Measurements from ENCODE around the gene SIL1. TPM values are rescaled to one million over a fixed set of nuclear protein-coding genes. Genes with fewer than 3 reads are reported as not detected.
"Not testable (repeated sequence)": the region's sequence is repeated elsewhere in the genome, so short reads cannot be mapped to it uniquely, and the experiment has no call there.

The SIL1 gene
- polyA plus RNA-seq, 4 donors = 52.6 to 55.5 (median 53.0) TPM

DNA sequence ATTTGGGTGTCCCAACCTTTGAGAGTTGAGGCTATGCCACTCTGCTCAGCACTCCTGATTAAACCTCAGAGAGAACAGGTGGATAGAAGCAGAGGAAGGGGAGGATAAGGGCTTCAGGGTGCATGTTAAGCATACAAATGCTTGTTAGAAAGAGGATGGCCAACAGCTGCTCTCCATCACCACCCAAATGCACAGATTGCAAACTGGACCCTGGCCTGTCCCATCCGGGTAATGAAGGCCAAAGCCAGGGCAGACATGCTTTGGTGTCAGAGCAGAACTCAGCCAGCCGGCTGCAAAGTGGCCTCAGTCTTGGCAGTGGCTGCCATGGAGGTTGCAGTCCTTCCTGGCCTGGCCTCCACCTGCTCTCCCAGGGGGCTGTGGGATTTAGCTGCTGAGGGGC lies 84.3 kb downstream of the SIL1 start:
- DNase-seq (ENCODE audit: low read depth in 4 of 4, low spot score in 3 of 4) = no peak

DNA sequence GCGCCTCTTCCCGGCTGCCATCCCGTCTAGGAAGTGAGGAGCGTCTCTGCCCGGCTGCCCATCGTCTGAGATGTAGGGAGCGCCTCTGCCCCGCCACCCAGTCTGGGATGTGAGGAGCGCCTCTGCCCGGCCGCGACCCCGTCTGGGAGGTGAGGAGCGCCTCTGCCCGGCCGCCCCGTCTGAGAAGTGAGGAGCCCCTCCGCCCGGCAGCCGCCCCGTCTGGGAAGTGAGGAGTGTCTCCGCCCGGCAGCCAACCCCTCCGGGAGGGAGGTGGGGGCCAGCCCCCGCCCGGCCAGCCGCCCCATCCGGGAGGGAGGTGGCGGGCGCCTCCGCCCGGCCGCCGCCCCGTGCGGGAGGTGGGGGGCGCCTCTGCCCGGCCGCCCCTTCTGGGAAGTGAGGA lies 85.8 kb downstream of the SIL1 start:
- not testable (repeated sequence) for DNase-seq (ENCODE audit: low read depth in 4 of 4, low spot score in 3 of 4)

DNA sequence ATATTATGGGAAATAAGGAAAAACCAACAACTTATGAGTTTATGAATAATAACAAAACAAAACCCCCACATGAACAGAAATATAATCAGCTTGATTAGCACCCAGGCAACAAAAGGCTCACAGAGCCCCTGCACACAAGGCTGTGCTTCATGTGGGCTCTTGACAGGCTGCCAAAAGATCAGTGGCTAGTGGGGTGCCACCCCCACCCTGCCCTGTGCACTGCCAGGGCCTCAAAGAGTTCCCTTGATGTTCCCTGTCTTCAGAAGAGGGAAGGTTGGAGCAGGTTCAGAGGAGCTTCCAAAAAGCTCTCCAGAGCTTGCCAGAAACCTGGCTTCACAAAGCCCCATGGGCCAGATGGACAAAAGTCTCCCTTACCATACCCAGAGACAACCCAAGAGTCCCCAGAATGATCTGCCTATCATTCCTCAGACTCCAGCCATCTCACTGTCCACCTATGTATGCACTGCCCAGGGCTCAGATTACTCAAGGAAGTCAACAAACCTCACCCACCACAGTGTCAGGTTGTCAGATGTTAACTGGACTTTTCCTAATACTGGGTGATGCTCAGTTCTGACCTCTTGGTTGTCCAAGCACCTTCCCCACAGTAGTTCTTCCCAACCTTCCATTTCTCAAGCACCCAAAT lies 87.5 kb downstream of the SIL1 start:
- DNase-seq (ENCODE audit: low read depth in 4 of 4, low spot score in 3 of 4) = no peak

DNA sequence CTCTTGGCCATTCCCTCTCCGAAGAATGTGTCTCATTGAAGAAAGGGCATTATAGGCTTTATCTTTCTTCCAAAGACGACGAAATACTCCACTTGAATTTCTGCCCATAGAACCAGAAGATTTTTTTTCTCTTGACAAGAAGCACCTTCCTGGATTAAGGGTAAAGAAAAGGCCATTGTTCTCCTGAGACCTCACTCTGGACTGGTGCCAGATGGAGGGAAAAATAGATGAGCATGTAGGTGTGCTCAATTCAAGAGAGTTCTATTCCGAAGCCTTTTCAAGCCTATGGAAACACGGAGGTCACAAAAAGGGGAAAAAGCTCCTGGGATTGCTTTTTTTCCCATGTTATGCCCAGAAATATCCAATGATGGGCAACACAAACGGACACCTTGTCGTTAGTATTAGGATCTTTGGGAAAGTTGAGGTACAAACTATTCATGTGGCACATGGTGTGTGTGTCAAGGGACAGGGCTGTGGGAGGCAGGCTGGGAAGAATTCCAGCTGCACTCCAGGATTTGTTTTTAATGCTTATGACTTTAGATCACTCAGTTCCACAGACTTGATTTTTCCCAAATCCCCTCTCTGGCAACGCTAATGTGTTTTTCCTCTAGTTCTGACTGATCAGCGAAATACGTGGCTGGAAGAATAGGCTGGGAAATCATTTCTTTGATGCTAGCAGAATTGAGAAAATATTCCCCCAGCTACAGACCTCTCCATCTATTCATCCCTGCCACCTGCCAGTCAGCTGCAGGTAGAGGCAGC lies 89.9 kb downstream of the SIL1 start:
- no peak for DNase-seq (ENCODE audit: low read depth in 4 of 4, low spot score in 3 of 4)

DNA sequence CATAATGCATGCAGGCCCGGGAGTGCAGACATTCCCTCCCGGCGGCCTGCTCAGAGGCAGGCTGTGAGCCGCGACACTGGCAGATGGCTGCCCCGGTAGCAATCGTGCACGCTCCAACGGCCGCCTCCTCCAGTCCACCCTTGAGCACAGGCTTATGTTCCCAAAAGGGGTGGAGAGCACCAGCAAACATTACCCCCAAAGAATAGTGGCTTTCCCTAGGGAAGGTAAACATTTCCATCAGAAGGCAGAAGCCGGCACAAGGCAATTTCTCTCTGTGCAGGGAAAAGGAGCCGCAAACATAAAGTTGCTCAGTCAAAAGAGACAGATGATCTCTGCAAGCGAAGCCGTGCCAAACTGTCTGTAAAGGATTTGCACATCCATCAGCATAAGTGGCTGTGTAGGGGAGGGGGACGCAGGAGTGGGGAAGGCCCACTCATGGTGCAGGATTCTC lies 92.5 kb downstream of the SIL1 start:
- DNase-seq (ENCODE audit: low read depth in 4 of 4, low spot score in 3 of 4) = peak in 3 of 4 donors; percentile 34 to 50 (median 42)

DNA sequence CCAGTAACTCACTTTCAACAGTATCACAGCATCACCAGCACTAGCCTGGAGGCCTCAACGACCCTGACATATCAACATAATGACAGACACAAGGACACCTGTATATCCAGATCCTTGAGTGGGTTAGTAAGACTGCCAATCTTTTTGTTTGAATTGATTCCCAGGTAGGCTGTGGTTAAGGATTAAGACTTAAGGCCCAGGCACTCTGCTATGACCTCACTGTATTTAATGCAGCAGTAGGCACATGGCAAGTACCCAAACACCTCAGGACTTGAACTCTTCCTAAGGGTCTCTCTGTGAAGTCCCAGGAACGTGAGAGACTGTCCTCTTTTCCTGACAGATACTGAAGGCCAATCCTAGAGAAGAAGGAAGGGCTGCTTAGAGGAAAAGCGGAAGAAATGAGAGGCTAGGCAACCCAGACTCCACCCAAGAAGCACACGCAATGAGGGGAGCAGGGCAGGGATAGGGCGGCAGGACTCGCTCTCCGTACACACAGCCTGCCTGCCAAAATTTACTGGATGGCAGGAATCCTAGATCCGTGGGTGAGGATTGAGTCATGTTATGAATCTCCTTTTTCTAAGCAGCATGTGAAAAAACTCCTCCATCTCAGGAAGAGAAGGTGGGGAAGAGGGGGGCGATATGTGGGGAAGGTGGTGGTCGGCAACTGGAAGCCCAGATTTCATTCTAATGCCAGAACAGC lies 93.4 kb downstream of the SIL1 start:
- DNase-seq (ENCODE audit: low read depth in 4 of 4, low spot score in 3 of 4) = no peak

DNA sequence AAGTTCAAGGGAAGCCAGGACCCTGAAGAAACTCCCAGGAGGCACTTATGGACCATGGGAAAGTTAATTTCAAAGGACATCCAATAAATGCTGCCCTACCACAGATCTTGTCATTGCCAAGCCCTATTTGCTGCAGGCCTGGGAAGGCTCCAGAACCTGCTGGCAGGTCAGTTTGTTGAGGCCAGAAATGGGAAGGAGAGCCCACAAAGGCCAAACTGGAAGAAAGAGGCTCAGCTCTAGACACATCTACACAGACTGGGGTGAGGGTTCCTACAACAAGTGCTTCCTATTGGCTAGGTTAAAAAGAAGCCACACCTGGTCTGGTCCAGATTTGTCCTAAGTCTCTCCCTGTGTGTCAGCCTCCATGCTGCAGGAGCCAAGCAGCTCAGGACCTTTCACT lies 94.4 kb downstream of the SIL1 start:
- DNase-seq (ENCODE audit: low read depth in 4 of 4, low spot score in 3 of 4) = no peak

DNA sequence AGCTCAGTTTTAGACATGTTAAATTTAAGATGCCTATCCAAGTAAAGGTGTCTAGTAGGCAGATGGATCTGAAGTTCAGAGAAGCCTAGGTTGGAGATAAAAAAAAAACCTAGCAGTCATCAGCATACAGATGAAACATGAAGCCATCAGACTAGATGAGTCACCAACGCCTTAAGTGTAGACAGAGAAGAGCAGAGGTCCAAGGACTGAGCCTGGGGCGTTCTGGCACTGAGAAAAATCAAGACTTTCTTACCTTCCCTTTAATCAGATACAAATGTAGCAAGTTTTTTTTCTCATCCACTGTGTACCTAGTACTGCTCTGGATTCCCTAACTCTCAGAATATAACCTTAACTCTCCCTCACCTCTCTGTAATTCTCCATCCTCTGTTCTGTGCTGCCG lies 97.3 kb downstream of the SIL1 start:
- no peak for DNase-seq (ENCODE audit: low read depth in 4 of 4, low spot score in 3 of 4)

DNA sequence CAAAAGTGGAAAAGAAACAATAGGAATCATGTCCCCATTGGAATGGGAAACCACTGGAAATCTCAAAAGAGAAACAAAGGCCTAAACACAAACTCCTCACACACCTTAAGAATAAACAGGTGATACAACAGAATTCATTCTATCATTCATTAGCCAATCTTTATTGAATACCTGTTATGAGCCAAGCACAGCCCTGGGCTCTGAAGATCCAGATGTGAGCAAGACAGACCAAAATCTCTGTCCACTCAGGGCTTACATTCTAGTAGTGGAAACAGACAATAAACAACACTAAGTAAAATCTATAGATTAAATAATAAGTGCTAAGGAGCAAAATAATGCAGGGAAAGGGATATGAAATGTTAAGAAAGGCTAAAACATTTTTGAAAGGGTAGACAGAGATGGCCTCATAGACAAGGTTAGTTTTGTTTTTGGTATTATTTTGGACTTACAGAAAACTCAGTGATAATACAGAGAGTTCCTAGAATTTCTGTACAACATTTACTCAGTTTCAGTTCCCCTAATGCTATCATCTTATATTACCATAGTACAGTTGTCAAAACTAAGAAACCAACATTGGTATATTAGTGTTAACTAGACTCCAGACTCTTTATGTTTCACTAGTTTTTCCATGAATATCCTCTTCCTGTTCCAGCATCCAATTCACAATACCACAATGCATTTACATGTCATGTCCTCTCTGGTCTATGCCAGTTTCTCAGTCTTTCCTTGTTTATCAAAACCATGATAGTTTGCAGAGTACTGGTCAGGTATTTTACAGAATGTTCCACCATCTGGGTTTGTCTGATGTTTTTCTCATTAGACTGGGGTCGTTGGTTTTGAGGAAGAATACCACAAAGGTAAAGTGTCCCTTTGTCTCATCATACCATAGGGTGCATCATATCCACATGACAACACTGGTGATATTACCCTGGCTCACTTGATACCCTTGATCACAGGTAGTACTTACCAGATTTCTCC lies 103.7 kb downstream of the SIL1 start:
- DNase-seq (ENCODE audit: low read depth in 4 of 4, low spot score in 3 of 4) = no peak

DNA sequence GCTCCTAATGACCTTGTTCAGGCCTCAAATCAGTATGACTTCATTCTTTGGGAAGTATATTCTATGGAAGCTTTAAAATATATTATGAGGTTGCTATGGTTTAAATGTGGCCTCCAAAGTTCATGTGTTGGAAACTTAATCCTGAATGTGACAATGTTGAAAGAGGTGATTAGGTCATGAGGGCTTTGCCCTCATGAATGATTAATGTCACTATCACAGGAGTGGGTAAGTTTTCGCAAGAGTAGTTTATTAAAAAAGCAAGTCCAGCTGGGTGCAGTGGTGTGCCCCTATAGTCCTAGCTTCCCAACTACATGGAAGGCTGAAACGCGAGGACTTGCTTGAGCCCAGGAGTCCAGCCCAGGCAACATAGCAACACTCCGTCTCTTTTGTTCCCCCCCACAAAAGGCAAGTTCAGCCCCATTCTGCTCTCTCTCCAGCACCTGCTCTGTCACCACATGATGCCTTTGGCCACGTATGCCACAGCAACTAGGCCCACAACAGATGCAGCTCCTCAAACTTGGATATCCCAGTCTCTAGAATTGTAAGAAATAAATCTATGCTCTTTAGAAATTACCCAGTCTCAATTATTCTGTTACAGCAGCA lies 105.3 kb downstream of the SIL1 start:
- no peak for DNase-seq (ENCODE audit: low read depth in 4 of 4, low spot score in 3 of 4)

DNA sequence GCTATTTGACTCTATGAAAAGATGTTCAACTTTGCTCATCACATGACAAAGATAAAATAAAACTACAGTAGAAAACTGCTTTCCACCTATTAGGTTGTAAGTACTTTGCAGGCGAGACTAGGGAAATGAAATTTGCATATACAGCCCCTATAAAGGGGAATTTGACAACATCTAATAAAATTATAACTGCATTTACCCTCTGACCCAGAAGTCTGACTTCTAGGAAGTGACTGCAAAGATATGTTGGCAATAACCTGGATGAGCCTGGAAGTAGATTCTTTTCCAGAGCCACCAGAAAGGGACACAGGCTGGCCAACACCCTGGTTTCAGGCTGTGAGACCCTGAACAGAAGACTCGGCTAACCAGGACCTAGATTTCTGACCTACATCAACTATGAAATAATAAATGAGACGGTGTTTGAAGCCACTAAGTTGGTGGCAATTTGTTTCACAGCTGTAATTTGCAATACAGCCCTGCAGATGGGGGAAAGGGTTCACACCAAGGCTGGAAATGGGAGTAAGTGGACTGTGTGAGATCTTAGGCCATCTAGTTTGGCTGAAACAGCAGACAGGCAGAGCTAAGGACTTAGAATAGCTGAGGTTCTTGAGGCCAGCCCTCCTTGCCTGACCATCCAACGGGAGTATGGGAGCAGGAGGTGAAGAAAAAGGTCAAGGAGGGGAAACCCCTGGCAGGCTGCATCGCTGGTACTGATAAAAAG lies 106.6 kb downstream of the SIL1 start:
- DNase-seq (ENCODE audit: low read depth in 4 of 4, low spot score in 3 of 4) = peak in 1 of 4 donors; percentile 48

DNA sequence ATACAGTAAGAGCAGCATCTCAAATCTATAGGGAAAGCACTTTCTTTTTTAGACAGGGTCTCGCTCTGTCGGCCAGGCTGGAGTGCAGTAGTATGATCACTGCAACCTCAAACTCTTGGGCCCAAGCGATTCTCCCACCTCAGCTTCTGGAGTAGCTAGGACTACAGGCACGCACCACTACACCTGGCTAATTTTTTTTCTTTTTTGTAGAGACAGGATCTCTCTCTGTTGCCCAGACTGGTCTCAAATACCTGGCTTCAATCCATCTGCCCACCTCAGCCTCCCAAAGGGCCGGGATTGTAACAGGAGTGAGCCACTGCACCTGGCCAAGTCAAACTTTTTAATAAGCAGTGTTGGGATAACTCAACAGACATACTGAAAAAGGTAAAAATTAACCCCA lies 107.6 kb downstream of the SIL1 start:
- no peak for DNase-seq (ENCODE audit: low read depth in 4 of 4, low spot score in 3 of 4)

DNA sequence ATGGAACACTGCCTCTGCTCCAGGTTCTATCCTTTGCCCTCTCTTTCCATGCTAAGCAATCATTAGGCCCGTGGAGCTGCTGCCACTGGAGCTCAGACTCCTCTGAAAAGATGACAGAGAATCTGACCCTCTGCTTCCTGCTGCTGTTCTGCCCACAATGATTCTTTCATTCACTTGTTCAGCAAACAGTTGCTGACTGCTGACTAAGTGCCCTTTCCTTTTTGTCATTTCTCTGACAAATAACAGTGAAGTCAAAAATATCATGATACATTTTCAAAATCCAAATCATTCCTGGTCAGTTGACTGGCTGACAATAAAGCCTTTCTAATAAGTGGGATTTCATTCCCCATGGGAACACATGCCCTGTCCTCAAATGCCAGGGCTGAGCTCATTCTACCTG lies 110.1 kb downstream of the SIL1 start:
- DNase-seq (ENCODE audit: low read depth in 4 of 4, low spot score in 3 of 4) = no peak

DNA sequence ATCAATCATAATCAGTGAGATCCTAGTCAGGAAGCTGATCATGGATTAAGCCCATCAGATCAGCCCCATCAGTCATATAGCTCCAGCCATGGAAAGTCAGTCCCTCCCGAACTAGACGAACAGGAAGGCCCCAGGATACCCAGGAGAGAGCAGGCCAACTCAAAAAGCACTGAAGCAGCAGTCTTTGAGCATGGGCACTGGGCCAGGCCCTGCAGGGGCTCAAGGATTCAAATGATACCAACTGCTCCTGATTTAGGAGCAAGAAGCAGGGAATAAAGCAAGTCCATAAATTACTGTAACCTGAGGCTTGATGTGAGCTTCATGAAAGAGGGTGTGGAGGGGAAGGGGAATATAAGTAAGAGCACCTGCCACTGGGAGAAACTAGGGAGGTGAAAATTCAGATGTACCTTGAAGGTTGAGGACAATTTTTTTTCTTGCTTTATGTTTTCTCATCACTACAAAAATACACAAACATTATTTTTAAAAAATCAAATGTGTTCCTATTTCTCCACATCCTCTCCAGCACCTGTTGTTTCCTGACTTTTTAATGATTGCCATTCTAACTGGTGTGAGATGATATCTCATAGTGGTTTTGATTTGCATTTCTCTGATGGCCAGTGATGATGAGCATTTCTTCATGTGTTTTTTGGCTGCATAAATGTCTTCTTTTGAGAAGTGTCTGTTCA lies 115.2 kb downstream of the SIL1 start:
- DNase-seq (ENCODE audit: low read depth in 4 of 4, low spot score in 3 of 4) = no peak

DNA sequence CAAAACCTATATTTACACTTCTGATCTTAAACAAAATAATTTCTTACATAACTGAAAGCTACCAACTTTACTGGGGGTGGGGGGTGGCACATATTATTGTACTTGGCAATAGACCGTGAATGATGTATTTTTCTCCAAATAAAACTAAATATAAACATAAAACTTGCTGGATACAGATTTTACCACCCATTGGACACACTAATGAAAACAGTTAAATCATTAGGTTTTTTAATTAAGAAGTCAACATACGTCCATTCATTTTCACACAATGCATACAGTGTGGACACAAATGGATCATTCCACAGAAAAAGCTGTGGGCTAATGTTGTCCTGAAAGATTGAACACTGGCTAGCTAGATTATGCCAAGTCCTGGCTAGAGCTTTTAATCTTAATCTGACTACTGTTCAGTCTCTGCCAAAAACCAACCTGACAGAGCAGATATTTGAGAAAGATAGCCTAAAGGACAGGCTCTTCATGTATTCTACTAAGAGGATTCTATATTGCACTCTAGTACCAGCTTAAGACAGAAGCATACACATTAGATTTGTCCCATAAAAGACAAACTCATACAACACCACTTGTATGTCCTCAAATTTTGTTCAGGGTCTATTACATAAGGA lies 118.1 kb downstream of the SIL1 start:
- no peak for DNase-seq (ENCODE audit: low read depth in 4 of 4, low spot score in 3 of 4)

DNA sequence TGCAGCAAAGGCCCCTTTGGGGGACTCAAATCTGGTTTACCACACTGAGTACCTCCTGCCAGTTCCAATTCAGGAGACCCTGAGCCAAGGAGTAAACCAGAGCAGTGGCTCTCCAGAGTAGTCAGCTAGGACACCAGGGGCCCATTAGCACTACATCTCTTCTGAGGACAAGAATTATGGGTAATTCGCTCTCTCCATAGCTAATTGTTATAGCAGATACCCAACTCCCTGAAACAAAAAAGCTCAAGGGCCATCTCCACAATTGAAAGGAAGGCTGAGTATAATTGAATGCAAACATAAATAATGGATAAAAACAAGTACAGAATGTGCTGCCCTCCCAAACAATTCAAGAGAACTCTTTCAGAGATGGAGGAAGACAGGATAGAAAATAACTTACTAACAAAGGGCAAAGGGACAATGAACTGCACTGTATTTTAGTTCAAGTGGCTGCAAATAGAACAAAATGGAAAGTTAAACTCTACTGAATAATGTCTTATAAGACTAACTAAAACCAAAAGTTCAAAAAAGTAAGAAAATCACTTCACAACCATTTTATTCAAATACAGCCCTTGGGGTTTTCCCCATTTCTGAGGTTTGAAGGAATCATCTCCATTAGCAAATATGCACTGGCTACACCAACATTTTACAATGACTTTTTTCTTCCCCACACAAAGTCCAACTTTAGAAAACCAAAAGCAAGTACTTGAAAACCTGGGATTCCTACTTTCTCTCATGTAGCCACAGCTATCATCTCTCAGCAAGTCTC lies 118.8 kb downstream of the SIL1 start:
- DNase-seq (ENCODE audit: low read depth in 4 of 4, low spot score in 3 of 4) = no peak

DNA sequence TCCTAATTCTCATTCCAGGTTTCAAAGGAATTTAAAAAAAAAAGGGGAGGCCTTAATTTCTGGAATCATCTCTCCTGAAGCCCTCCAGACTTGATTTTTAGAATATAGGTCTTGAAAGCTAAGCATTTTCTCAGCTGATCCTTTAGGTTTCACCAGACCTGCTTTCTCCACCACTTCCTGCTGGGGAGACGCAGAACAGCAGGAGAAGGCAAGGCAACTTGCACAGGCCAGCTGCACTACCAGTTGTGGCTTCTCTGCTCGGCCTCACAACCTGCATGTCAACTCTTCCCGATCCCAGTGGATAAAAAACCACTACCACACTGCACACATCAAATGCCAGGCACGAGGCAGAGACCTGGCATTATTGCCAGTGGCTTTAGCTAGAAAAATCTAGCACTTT lies 119.8 kb downstream of the SIL1 start:
- no peak for DNase-seq (ENCODE audit: low read depth in 4 of 4, low spot score in 3 of 4)

DNA sequence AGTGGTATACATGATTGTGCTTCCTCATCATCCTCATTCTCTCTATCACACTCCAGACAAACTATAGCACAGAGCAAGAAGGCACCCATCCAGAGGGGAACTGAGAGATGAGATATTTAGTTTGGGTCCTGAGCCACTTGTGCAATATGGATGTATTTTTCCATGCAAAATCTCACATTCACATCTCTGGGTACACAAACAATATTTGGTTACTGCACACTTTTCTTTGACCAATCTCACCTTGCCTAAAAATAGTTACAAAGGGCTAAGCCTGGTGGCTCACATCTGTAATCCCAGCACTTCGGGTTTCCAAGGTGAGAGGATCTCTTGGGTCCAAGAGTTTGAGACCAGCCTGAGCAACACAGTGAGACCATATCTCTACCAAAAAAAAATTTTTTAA lies 120.3 kb downstream of the SIL1 start:
- DNase-seq (ENCODE audit: low read depth in 4 of 4, low spot score in 3 of 4) = no peak
